Measurements from ENCODE around the gene G0S2.

Gene G0S2

GRCh38 chr1:209648931-209649776 lies 26.1 kb upstream of the G0S2 start:
- no peak for DNase-seq

GRCh38 chr1:209650454-209650853 lies 24.8 kb upstream of the G0S2 start:
- no peak for DNase-seq

GRCh38 chr1:209651138-209651587 lies 24.0 kb upstream of the G0S2 start:
- no peak for DNase-seq

GRCh38 chr1:209652121-209652735 lies 23.0 kb upstream of the G0S2 start, which contains the start of gene LAMB3:
Gene LAMB3 (minus strand): TSS chr1:209652425. CDS start chr1:209650944, 1,481 bp downstream.
- no peak for DNase-seq

- no peak for DNase-seq
Measured at GRCh38 chr1:209652873-209653401, 22.3 kb upstream of the G0S2 start.

GRCh38 chr1:209653915-209654351 lies 21.3 kb upstream of the G0S2 start:
- DNase-seq: no peak

- no peak for DNase-seq
Measured at GRCh38 chr1:209655411-209656231, 19.6 kb upstream of the G0S2 start.

GRCh38 chr1:209657140-209657879 lies 17.9 kb upstream of the G0S2 start:
- DNase-seq: no peak

GRCh38 chr1:209657918-209658317 lies 17.3 kb upstream of the G0S2 start:
- DNase-seq: no peak

GRCh38 chr1:209659909-209660308 lies 15.3 kb upstream of the G0S2 start:
- no peak for DNase-seq

- no peak for DNase-seq
Measured at GRCh38 chr1:209661071-209661470, 14.1 kb upstream of the G0S2 start.

GRCh38 chr1:209662879-209663327 lies 12.3 kb upstream of the G0S2 start:
- no peak for DNase-seq

DNA sequence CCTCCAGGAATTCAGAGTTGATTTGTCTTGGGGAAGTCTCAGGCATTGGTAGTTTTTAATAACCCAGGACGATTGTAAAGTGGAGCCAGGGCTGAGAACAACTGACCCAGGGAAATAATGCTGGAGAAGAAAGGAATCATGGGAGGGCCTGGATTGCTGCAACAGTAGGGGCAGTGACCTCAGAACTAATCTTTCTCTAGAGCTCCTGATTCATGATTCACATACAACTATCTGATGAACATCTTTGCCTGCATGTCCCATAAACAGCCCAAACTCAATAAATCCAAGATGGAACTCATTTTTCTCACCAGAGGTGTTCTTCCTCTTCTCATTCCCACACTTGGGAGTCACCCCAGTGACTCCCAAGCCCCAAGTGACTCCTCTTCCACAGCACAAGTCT lies 8.1 kb upstream of the G0S2 start:
- DNase-seq: no peak

- no peak for DNase-seq
Measured at GRCh38 chr1:209667708-209668107, 7.5 kb upstream of the G0S2 start.

DNA sequence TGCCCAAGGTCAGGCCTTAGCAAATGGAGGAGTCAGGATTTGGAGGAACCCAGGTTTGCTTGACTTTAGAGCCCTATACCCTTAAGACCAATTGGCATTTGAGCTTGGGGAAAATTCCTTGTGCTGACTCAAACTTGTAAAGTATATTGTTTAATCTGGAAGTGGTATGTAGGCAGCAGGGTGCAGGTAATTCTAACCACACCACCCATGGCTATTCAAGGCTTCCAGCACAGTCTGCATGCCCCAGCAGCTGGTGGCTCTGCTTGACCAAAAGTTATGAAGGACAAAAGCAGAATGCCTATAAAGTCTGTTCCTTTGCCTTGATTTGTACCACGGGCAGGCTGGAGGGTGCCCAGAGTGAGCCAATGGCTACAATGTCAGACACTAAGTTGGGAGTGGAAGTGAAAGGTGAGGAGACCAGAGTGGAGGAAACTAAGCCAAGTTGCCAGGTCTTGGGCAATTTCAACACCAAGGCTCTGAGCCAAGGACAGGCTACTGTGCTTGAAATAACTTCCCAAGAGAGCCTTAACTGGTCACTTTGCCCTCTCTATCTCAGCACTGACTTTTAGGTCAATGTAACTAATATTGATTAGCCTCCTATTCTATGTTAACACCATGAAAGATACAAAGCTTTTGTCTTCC lies 4.7 kb upstream of the G0S2 start:
- no peak for DNase-seq

DNA sequence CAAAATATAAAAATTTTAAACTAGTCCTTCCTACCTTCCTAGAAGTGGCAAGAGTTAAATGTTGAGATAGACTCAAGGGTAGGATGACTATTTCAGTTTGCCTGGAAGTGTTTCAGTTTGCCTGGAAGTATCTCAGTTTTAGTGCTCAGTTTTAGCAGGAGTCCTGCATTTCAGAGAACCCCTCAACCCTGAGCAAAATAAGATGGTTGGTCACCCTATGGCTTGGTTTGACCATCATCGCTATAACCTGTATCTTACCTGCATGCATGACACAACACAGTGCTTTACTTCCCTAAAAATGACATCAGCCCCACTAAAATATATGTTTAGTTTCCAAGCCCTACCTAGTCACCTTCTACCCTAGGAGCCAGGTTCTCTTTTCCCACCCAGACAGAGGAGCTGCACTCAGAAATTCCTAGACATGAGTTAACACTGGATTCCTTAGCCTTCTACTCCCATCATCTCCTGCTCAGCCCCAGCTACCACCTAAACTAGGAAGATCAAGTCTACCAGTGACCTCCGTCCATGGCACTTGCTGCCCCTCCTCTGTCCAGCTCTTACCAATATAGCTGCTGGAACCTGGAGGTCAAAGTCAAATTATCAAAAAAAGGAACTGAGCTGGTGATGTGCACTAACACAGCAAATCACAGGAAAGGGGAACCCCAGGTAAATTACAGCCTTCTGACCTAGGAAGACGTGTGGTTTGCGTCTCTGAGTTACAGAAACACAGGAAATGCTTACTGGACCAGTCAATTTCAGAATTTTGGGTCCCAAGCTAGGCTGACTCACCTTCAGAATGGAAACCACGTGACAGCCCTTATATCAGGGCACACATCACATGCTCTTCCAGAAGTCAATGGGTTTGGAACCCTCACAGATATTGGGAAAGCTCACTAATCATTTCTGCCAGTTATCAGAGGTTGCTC lies 2.2 kb upstream of the G0S2 start:
- no peak for DNase-seq

- no peak for DNase-seq
Measured at GRCh38 chr1:209673631-209674417, 1.4 kb upstream of the G0S2 start.

DNA sequence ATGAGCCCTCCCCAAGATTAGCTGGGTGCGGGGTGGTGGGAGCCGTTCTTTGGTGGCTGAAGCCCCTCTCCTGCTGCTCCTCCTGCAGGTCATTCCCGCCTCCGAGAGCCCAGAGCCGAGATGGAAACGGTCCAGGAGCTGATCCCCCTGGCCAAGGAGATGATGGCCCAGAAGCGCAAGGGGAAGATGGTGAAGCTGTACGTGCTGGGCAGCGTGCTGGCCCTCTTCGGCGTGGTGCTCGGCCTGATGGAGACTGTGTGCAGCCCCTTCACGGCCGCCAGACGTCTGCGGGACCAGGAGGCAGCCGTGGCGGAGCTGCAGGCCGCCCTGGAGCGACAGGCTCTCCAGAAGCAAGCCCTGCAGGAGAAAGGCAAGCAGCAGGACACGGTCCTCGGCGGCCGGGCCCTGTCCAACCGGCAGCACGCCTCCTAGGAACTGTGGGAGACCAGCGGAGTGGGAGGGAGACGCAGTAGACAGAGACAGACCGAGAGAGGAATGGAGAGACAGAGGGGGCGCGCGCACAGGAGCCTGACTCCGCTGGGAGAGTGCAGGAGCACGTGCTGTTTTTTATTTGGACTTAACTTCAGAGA lies 448 bp downstream of the G0S2 start:
- DNase-seq: no peak

DNA sequence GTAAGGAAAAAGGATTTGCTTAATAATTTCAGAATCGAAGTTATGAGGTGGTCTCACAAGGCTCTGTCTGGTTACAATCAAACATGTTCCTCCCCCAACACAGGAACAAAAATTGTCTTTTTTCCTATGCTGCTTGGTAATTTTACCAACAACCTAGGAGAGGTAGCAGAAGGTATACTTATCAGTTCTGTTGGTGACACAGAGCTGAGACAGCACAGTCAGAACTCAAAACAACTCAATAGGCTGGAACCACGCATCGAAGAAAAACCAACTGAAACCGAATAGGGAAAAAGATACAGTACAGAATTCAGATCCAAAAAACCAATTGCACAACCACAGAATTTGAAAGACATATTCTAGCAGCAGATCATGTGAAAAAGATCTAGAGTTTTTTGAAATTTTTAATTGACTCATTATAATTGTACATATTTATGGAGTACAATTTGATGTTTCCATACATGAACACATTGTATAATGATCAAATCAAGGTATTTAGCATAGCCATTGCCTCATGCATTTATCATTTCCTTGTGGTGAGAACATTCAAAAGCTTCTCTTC lies 3.8 kb downstream of the G0S2 start:
- no peak for DNase-seq

Measured in NCI-H1417 treated with DMSO at 0.1 percent for 48 hours (cell line).